HepG2 (cell line): ENCODE results near the gene NISCH. TPM values are rescaled to one million over a fixed set of nuclear protein-coding genes. Genes with fewer than 3 reads are reported as not detected.

Experiments
- BRCA1 ChIP-seq: sonication (generic); formaldehyde crosslinking; IDR thresholded peaks from 2 replicates; pipeline ENCODE4 v1.4.0; 2020; ENCODE audit warnings: missing genetic modification reagents
- CENPX ChIP-seq: sonication (generic); formaldehyde crosslinking; IDR thresholded peaks from 2 replicates; pipeline ENCODE4 v1.9.0; 2021; ENCODE audit warnings: mild to moderate bottlenecking, missing genetic modification reagents, moderate library complexity
- ELF3 ChIP-seq: IDR thresholded peaks from 2 replicates; pipeline ENCODE4 v1.6.1; 2016; ENCODE audit warnings: missing genetic modification reagents, missing compliant biosample characterization
- HNRNPLL ChIP-seq: fragments of 200-400 bp; formaldehyde crosslinking; IDR thresholded peaks from 2 replicates; pipeline ENCODE4 v1.6.1; 2017; ENCODE audit warnings: mild to moderate bottlenecking, low read depth, low read length; ENCODE audit not compliant: poor library complexity, severe bottlenecking
- MED8 ChIP-seq: sonication (generic); formaldehyde crosslinking; IDR thresholded peaks from 2 replicates; pipeline ENCODE4 v1.8.1; 2023; ENCODE audit warnings: mild to moderate bottlenecking, missing genetic modification reagents; ENCODE audit not compliant: insufficient replicate concordance
- MEIS2 ChIP-seq: sonication (generic); formaldehyde crosslinking; IDR thresholded peaks from 2 replicates; pipeline ENCODE4 v1.9.0; 2021; ENCODE audit warnings: mild to moderate bottlenecking, missing genetic modification reagents
- NAIF1 ChIP-seq: sonication (generic); formaldehyde crosslinking; IDR thresholded peaks from 2 replicates; pipeline ENCODE4 v1.5.0; 2020; ENCODE audit warnings: mild to moderate bottlenecking, missing genetic modification reagents, borderline replicate concordance
- NR2F2 ChIP-seq: IDR thresholded peaks from 2 replicates; pipeline ENCODE4 v1.6.1; 2012; ENCODE audit warnings: low read depth, inconsistent platforms, borderline replicate concordance
- PAWR ChIP-seq: sonication (generic); formaldehyde crosslinking; IDR thresholded peaks from 2 replicates; pipeline ENCODE4 v1.4.0; 2020; ENCODE audit warnings: missing genetic modification reagents, mild to moderate bottlenecking, borderline replicate concordance
- PCBP2 ChIP-seq: fragments of 200-400 bp; formaldehyde crosslinking; optimal IDR thresholded peaks from 2 replicates; pipeline ENCODE3; 2018; ENCODE audit warnings: low read length, low read depth; ENCODE audit not compliant: poor library complexity, severe bottlenecking
- RBFOX2 ChIP-seq: fragments of 200-400 bp; formaldehyde crosslinking; IDR thresholded peaks from 2 replicates; pipeline ENCODE4 v1.6.1; 2017; ENCODE audit warnings: low read depth, mild to moderate bottlenecking, low read length
- RFX1 ChIP-seq: fragments of 450-650 bp; IDR thresholded peaks from 2 replicates; pipeline ENCODE4 v1.6.1; 2017
- SAFB2 ChIP-seq: sonication (generic); formaldehyde crosslinking; IDR thresholded peaks from 2 replicates; pipeline ENCODE4 v1.5.1; 2020; ENCODE audit warnings: missing genetic modification reagents, low read depth, mild to moderate bottlenecking, borderline replicate concordance
- SATB2 ChIP-seq: sonication (generic); formaldehyde crosslinking; IDR thresholded peaks from 2 replicates; pipeline ENCODE4 v1.5.0; 2020; ENCODE audit warnings: missing genetic modification reagents
- SMAD1 ChIP-seq: sonication (generic); formaldehyde crosslinking; IDR thresholded peaks from 2 replicates; pipeline ENCODE4 v1.4.0; 2020; ENCODE audit warnings: missing genetic modification reagents, low read depth, mild to moderate bottlenecking, borderline replicate concordance
- SPEN ChIP-seq: sonication (generic); formaldehyde crosslinking; IDR thresholded peaks from 2 replicates; pipeline ENCODE4 v1.5.1; 2020; ENCODE audit warnings: low read depth, mild to moderate bottlenecking, missing genetic modification reagents
- TEAD3 ChIP-seq: optimal IDR thresholded peaks from 2 replicates; pipeline ENCODE3; 2016; ENCODE audit warnings: borderline replicate concordance
- ZFP82 ChIP-seq: sonication (generic); formaldehyde crosslinking; IDR thresholded peaks from 2 replicates; pipeline ENCODE4 v1.5.1; 2020; ENCODE audit warnings: mild to moderate bottlenecking, missing genetic modification reagents, borderline replicate concordance
- ZKSCAN1 ChIP-seq: fragments of 150-350 bp; IDR thresholded peaks from 2 replicates; pipeline ENCODE4 v1.6.1; 2014; ENCODE audit warnings: low read length
- ZNF550 ChIP-seq: sonication (generic); formaldehyde crosslinking; IDR thresholded peaks from 2 replicates; pipeline ENCODE4 v1.4.0; 2020; ENCODE audit warnings: mild to moderate bottlenecking, missing genetic modification reagents, borderline replicate concordance
- ZNF556 ChIP-seq: sonication (generic); formaldehyde crosslinking; IDR thresholded peaks from 2 replicates; pipeline ENCODE4 v1.4.0; 2020; ENCODE audit warnings: mild to moderate bottlenecking, missing genetic modification reagents, borderline replicate concordance
- ZNF766 ChIP-seq: sonication (generic); formaldehyde crosslinking; IDR thresholded peaks from 2 replicates; pipeline ENCODE4 v1.5.0; 2020; ENCODE audit warnings: missing genetic modification reagents, borderline replicate concordance
- polyA plus RNA-seq, 8 experiments: library from polyadenylated mRNA; depleted of rRNA in 3 of 8; stranded (reverse) in 7 of 8; unstranded in 1 of 8; fragments of >200 nt; fragmentation: Illumina TruSeq in 4 of 8; extraction: Trizol in 4 of 8; gene quantifications; 2 replicates each; pipeline versions ENCODE4 v1.2.1 to v1.2.3, GENCODE V29; 2011 to 2016; ENCODE audit warnings: low read depth in 4 of 8, missing spikeins in 1 of 8, mixed read lengths in 1 of 8; ENCODE audit not compliant: insufficient read depth in 1 of 8
- total RNA-seq, 5 experiments: library from RNA; depleted of rRNA; stranded (reverse); fragments of >200 nt; fragmentation: Illumina TruSeq; extraction: Trizol; gene quantifications; 2 replicates each; pipeline ENCODE4 v1.2.3, GENCODE V29; 2016; ENCODE audit warnings: low read depth in 1 of 5
- TF ChIP-seq, protein P1 (sequence below): sonication (generic); formaldehyde crosslinking; IDR thresholded peaks from 2 replicates; pipeline ENCODE4 v1.4.0; 2020; ENCODE audit warnings: missing genetic modification reagents, borderline replicate concordance
- TF ChIP-seq, protein P2 (sequence below): fragments of 450-650 bp; IDR thresholded peaks from 2 replicates; pipeline ENCODE4 v1.6.1; 2017
- TF ChIP-seq, protein P3 (sequence below): sonication (generic); formaldehyde crosslinking; IDR thresholded peaks from 2 replicates; pipeline ENCODE4 v1.4.0; 2020; ENCODE audit warnings: mild to moderate bottlenecking, missing genetic modification reagents

Gene NISCH
- total and polyA plus RNA-seq, 2 of the 13 experiments (the other 11 are each of a cell fraction or from before 2014, with no cell fraction given): 27.0 to 47.6 TPM

DNA sequence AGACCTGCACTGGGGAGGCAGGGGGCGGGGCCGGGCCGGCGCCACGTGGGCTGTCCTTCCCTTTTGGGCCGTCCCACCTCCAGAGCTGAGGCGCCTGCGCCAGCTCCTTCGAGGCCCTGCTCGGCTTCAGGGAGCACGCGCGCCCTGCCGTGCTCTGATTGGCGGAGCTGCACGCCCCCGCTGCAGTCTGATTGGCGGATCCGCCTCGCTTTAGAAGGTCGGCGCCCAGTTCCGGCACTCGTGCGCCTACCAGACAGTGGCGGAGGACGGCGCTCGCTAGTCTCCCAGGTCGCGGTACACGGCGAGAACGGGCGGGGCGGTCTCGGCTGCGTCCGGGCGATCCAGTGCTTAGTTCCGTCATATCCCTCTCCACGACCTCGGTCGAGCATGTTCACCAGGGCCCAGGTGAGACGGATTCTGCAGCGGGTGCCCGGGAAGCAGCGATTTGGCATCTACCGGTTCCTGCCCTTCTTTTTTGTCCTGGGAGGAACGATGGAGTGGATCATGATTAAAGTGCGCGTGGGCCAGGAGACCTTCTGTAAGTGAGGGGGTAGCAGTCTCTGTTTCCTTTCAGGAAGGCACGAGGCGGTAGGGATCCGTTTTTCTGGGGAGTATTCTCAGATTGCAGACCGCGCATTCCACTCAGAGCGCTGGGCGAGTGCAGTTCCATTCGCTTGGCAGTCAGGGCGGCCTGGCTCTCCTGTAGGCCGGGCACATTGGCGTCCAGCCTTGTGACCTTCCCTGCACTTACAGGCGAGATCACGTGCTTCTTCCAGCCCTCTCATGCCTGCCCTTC, 81.2 kb downstream of the NISCH start, which contains the start of gene UQCC5 (continued):
- TF ChIP-seq PCBP2: no peak
- no peak for TF ChIP-seq RFX1
- peak; percentile 84 for TF ChIP-seq MEIS2 (CRISPR knock-in tag)
- TF ChIP-seq HNRNPLL: peak; percentile 88
- TF ChIP-seq, protein P1, sequence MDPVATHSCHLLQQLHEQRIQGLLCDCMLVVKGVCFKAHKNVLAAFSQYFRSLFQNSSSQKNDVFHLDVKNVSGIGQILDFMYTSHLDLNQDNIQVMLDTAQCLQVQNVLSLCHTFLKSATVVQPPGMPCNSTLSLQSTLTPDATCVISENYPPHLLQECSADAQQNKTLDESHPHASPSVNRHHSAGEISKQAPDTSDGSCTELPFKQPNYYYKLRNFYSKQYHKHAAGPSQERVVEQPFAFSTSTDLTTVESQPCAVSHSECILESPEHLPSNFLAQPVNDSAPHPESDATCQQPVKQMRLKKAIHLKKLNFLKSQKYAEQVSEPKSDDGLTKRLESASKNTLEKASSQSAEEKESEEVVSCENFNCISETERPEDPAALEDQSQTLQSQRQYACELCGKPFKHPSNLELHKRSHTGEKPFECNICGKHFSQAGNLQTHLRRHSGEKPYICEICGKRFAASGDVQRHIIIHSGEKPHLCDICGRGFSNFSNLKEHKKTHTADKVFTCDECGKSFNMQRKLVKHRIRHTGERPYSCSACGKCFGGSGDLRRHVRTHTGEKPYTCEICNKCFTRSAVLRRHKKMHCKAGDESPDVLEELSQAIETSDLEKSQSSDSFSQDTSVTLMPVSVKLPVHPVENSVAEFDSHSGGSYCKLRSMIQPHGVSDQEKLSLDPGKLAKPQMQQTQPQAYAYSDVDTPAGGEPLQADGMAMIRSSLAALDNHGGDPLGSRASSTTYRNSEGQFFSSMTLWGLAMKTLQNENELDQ (CRISPR knock-in tag): no peak
- TF ChIP-seq ZNF766 (CRISPR knock-in tag): 0 out of 2 replicates have a peak, but pooled peaks have one; percentile 29
- TF ChIP-seq SMAD1: peak; percentile 89
- TF ChIP-seq ZFP82 (CRISPR knock-in tag): peak; percentile 77; the same call in 1 of the 2 replicates
- TF ChIP-seq NAIF1 (CRISPR knock-in tag): 0 out of 2 replicates have a peak, but pooled peaks have one; percentile 77
- peak; percentile 66; the same call in 1 of the 2 replicates for TF ChIP-seq ELF3 (CRISPR knock-in tag)
- peak; percentile 98 for TF ChIP-seq RBFOX2
- TF ChIP-seq, protein P2, sequence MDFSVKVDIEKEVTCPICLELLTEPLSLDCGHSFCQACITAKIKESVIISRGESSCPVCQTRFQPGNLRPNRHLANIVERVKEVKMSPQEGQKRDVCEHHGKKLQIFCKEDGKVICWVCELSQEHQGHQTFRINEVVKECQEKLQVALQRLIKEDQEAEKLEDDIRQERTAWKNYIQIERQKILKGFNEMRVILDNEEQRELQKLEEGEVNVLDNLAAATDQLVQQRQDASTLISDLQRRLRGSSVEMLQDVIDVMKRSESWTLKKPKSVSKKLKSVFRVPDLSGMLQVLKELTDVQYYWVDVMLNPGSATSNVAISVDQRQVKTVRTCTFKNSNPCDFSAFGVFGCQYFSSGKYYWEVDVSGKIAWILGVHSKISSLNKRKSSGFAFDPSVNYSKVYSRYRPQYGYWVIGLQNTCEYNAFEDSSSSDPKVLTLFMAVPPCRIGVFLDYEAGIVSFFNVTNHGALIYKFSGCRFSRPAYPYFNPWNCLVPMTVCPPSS: no peak
- no peak for TF ChIP-seq CENPX
- TF ChIP-seq ZNF556 (CRISPR knock-in tag): peak; percentile 60; the same call in 1 of the 2 replicates
- peak; percentile 72; the same call in 1 of the 2 replicates for TF ChIP-seq SAFB2 (CRISPR knock-in tag)
- TF ChIP-seq, protein P3, sequence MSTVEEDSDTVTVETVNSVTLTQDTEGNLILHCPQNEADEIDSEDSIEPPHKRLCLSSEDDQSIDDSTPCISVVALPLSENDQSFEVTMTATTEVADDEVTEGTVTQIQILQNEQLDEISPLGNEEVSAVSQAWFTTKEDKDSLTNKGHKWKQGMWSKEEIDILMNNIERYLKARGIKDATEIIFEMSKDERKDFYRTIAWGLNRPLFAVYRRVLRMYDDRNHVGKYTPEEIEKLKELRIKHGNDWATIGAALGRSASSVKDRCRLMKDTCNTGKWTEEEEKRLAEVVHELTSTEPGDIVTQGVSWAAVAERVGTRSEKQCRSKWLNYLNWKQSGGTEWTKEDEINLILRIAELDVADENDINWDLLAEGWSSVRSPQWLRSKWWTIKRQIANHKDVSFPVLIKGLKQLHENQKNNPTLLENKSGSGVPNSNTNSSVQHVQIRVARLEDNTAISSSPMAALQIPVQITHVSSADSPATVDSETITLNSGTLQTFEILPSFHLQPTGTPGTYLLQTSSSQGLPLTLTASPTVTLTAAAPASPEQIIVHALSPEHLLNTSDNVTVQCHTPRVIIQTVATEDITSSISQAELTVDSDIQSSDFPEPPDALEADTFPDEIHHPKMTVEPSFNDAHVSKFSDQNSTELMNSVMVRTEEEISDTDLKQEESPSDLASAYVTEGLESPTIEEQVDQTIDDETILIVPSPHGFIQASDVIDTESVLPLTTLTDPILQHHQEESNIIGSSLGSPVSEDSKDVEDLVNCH: no peak
- no peak; the same call in 1 of the 2 replicates for TF ChIP-seq BRCA1 (CRISPR knock-in tag)
- no peak for TF ChIP-seq TEAD3 (CRISPR knock-in tag)
- TF ChIP-seq PAWR (CRISPR knock-in tag): no peak
- TF ChIP-seq SPEN (CRISPR knock-in tag): peak; percentile 79
- peak; percentile 63; the same call in 1 of the 2 replicates for TF ChIP-seq SATB2
- TF ChIP-seq ZNF550 (CRISPR knock-in tag): no peak
- TF ChIP-seq NR2F2: no peak; the same call in 1 of the 2 replicates
- TF ChIP-seq ZKSCAN1: no peak
- TF ChIP-seq MED8 (CRISPR knock-in tag): no peak
